ENCODE data around the gene MRGPRG.

MRGPRG gene

GRCh38 chr11:3217818-3218482 is 663 bp downstream of the MRGPRG start:
- Mint-ChIP-seq H3K27ac (no peak overlapping the region), H3K4me3 (no peak overlapping the region), H3K9me3 (no peaks in the 10 kb centered on the region), H3K27me3 (ENCODE audit: low read depth) (peaks cover 54% of the 10 kb centered on the region), H3K36me3 (ENCODE audit: low read depth) (no peaks in the 10 kb centered on the region), H3K4me1 (no peaks in the 10 kb centered on the region)
- TF ChIP-seq CTCF (IDR thresholded peaks at IDR 0.05; ENCODE audit: unreplicated experiment in 3 of 3) = no peak

GRCh38 chr11:3216027-3216525 is 2.5 kb downstream of the MRGPRG start:
- TF ChIP-seq CTCF (IDR thresholded peaks at IDR 0.05; ENCODE audit: unreplicated experiment in 3 of 3) = no peak
- Mint-ChIP-seq H3K27ac (no peak overlapping the region), H3K36me3 (ENCODE audit: low read depth) (no peaks in the 10 kb centered on the region)

GRCh38 chr11:3215346-3216026 is 3.1 kb downstream of the MRGPRG start:
- H3K27me3 Mint-ChIP-seq (ENCODE audit: low read depth) = peaks cover 38% of the 10 kb centered on the region
- H3K4me3 Mint-ChIP-seq = no peak overlapping the region
- no peaks in the 10 kb centered on the region for H3K4me1 Mint-ChIP-seq
- no peak overlapping the region for H3K27ac Mint-ChIP-seq
- no peak for TF ChIP-seq CTCF (IDR thresholded peaks at IDR 0.05; ENCODE audit: unreplicated experiment in 3 of 3)
- peaks cover 6% of the 10 kb centered on the region for H3K9me3 Mint-ChIP-seq
- no peaks in the 10 kb centered on the region for H3K36me3 Mint-ChIP-seq (ENCODE audit: low read depth)

More at GRCh38 chr11:3216027-3216525, 2.5 kb downstream of the MRGPRG start:
- H3K4me3 Mint-ChIP-seq = no peak overlapping the region
- no peaks in the 10 kb centered on the region for H3K4me1 Mint-ChIP-seq
- H3K27me3 Mint-ChIP-seq (ENCODE audit: low read depth) = peaks cover 40% of the 10 kb centered on the region
- peaks cover 6% of the 10 kb centered on the region for H3K9me3 Mint-ChIP-seq

- peaks cover 6% of the 10 kb centered on the region for H3K9me3 Mint-ChIP-seq
- no peak overlapping the region for H3K27ac Mint-ChIP-seq
- H3K4me3 Mint-ChIP-seq = no peak overlapping the region
- peaks cover 33% of the 10 kb centered on the region for H3K27me3 Mint-ChIP-seq (ENCODE audit: low read depth)
- H3K36me3 Mint-ChIP-seq (ENCODE audit: low read depth) = no peaks in the 10 kb centered on the region
- no peak for TF ChIP-seq CTCF (IDR thresholded peaks at IDR 0.05; ENCODE audit: unreplicated experiment in 3 of 3)
- no peaks in the 10 kb centered on the region for H3K4me1 Mint-ChIP-seq
Observed at GRCh38 chr11:3214420-3214699, 4.3 kb downstream of the MRGPRG start.

GRCh38 chr11:3213659-3214419 is 4.8 kb downstream of the MRGPRG start:
- Mint-ChIP-seq H3K4me3 (no peak overlapping the region), H3K27me3 (ENCODE audit: low read depth) (peaks cover 31% of the 10 kb centered on the region), H3K36me3 (ENCODE audit: low read depth) (no peaks in the 10 kb centered on the region), H3K27ac (no peak overlapping the region), H3K9me3 (peaks cover 6% of the 10 kb centered on the region), H3K4me1 (no peaks in the 10 kb centered on the region)
- no peak for TF ChIP-seq CTCF (IDR thresholded peaks at IDR 0.05; ENCODE audit: unreplicated experiment in 3 of 3)

Data from nephron (organoid).